ENCODE results near the gene STK36. TPM values are rescaled to one million over a fixed set of nuclear protein-coding genes. Genes with fewer than 3 reads are reported as not detected.

STK36 gene
- 10 to 100 TPM; 13.5 to 37.4 TPM for total RNA-seq

DNA sequence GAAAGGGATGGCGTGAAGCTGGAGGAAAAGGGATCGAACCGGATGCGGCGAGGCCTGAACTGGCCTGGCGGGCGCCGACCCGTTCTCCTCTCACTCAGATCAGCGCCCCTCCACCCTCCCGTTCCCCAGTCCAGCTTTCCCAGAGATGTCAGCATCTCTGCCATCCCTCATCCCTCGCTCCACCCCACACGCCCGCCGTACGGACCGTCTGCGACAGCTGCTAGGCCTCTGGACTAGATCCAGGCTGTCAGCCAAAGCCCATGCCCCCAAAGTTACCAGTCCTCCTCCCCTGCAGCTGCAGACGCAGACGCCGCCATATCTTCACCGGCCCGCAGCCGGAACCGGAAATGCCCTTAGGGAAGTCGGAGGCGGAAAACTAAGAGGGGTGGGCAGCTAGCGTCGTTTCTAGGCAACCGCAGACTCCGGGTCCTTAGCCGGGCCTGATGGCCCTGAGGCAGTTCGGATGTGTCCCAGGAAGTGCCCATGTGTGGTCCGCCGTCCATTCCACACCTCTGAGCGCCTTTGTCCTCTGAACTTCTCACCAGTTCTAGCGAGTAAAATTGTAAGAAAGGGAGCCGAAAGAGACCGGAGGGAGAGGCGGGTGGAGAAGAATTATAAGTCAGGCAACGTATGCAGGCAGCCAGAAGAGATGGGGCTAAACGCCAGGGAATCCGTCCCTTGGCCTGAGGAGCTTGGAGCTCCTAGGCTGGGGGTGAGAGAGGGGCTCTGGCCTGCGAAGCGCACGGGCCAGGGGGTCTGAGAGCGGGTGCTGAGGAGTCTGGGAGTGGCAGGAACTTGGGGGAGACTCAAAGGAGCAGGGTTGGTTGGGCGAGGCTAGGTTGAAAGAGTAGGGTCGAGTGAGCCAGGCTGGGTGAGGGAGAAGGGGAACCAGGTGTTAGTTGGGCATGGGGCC, at the start of gene STK36, which contains the start of gene RNF25:
TSS of gene STK36 (plus strand) at position 433 of the 913 bp plus-strand sequence. CDS start 744 bp downstream, outside the sequence.
TSS of gene RNF25 (minus strand) at position 349 of the 913 bp plus-strand sequence. CDS start at position 317, 32 bp downstream.
- Mint-ChIP-seq H3K36me3 (no peaks in the 10 kb centered on the region), H3K4me1 (ENCODE audit: low read depth in 2 of 2) (peaks cover 18 to 19% of the 10 kb centered on the region in 2 donors), H3K4me3 (peak within 1 kb of the TSS; percentile 96)

DNA sequence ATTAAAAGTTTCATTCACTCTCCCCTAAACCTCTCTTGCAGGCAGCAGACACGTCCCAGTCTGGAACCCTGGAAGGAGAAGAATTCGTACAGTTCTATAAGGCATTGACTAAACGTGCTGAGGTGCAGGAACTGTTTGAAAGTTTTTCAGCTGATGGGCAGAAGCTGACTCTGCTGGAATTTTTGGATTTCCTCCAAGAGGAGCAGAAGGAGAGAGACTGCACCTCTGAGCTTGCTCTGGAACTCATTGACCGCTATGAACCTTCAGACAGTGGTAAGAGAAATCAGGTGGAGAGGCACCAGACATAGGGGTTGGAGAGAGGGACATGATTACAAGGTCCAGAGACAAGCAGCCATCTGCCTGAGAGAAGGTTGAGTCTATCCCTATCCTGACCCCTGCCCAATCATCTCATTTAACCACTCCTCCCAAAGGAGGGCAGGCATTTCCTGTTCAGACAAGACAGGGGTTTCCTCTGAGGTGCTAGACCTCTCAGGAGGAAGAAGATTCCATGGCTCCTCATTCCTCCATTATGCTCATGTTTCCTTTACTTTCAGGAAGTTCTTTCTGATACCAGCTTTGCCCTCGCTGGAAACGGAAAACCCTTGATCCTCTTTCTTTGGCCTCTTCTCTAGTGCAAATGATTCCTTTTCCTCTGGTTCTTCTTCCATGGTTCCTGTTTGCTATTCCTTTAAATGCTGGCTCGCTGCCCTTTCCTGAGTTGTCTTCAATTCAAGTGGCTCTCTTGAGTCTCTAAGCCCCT, 49.1 kb upstream of the STK36 start:
- peak in 1 of 2 donors; percentile 40 for ATAC-seq
- no peaks in the 10 kb centered on the region for H3K9me3 Mint-ChIP-seq
- H3K27me3 Mint-ChIP-seq, result no peaks in the 10 kb centered on the region

More for the DNA sequence above, at the start of gene STK36, which contains the start of gene RNF25:
- Mint-ChIP-seq H3K27ac (peak within 1 kb of the TSS; percentile 95 to 99), H3K27me3 (no peaks in the 10 kb centered on the region), H3K9me3 (no peaks in the 10 kb centered on the region)
- ATAC-seq, result peak; percentile 97
- DNase-seq (ENCODE audit: low spot score), result peak; percentile 87

GRCh38 chr2:218623366-218623705, 48.5 kb upstream of the STK36 start:
- H3K27ac Mint-ChIP-seq, result no peak overlapping the region
- no peaks in the 10 kb centered on the region for H3K36me3 Mint-ChIP-seq
- H3K4me3 Mint-ChIP-seq, result no peak overlapping the region
- DNase-seq (ENCODE audit: low spot score), result no peak
- no peaks in the 10 kb centered on the region for H3K27me3 Mint-ChIP-seq
- ATAC-seq, result no peak
- no peaks in the 10 kb centered on the region for H3K4me1 Mint-ChIP-seq (ENCODE audit: low read depth in 2 of 2)
- no peaks in the 10 kb centered on the region for H3K9me3 Mint-ChIP-seq

More for the DNA sequence above, 49.1 kb upstream of the STK36 start:
- Mint-ChIP-seq H3K4me3 (no peak overlapping the region), H3K27ac (no peak overlapping the region), H3K36me3 (no peaks in the 10 kb centered on the region), H3K4me1 (ENCODE audit: low read depth in 2 of 2) (no peaks in the 10 kb centered on the region)
- no peak for DNase-seq (ENCODE audit: low spot score)

DNA sequence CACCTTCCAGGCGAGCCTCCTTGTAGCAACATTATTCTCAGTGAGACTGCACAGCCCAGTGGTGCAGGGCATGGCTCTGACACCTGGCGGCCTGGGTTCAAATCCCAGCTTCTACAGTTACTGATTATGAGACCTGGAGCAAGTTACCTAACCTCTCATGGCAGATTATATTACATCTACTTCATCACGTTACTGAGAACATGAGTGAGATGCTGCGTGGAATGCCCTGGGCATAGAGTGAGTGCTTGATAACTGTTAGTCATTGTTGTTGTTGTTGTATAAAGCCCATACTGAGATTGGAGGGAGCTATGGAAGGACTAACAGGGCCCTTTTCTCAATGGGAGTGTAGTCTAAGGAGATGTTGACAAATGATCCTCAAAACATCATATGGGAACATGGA, 45.5 kb upstream of the STK36 start:
- peak in 1 of 2 donors; percentile 36 for ATAC-seq
- Mint-ChIP-seq H3K9me3 (no peaks in the 10 kb centered on the region), H3K36me3 (no peaks in the 10 kb centered on the region), H3K4me1 (ENCODE audit: low read depth in 2 of 2) (no peaks in the 10 kb centered on the region), H3K27me3 (no peaks in the 10 kb centered on the region), H3K27ac (no peak overlapping the region), H3K4me3 (no peak overlapping the region)
- DNase-seq (ENCODE audit: low spot score), result no peak

DNA sequence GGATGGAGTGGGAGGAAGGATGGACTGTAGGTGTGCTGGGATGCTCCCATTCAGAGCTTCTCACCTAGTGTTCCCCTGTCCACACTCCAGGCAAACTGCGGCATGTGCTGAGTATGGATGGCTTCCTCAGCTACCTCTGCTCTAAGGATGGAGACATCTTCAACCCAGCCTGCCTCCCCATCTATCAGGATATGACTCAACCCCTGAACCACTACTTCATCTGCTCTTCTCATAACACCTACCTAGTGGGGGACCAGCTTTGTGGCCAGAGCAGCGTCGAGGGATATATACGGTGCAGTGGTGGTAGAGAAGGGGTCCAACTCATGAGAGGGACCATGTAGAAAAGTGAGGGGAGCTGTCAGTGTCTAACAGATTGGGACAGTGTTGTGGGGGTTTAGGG, 43.9 kb upstream of the STK36 start:
- DNase-seq (ENCODE audit: low spot score), result no peak
- Mint-ChIP-seq H3K4me1 (ENCODE audit: low read depth in 2 of 2) (no peaks in the 10 kb centered on the region), H3K9me3 (no peaks in the 10 kb centered on the region), H3K36me3 (no peaks in the 10 kb centered on the region), H3K27ac (no peak overlapping the region), H3K4me3 (no peak overlapping the region), H3K27me3 (no peaks in the 10 kb centered on the region)
- peak in 1 of 2 donors; percentile 73 for ATAC-seq

DNA sequence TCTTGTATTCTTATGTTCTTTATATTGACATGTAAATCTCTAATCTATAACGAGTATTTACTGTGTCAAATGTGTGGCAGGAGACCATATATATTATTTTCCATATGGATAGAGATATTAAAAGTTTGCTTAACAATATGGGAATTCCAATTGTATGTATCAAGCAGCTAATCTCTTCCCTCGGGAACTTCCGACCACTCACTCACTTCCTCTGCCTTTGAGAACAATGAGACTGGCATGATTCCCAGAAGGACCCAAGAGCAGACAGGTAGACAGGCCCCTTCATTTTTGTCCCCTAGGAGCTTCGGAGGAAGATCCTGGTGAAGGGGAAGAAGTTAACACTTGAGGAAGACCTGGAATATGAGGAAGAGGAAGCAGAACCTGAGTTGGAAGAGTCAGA, 40.0 kb upstream of the STK36 start:
- Mint-ChIP-seq H3K4me1 (ENCODE audit: low read depth in 2 of 2) (no peaks in the 10 kb centered on the region), H3K27ac (no peak overlapping the region), H3K27me3 (no peaks in the 10 kb centered on the region), H3K4me3 (no peak overlapping the region), H3K9me3 (no peaks in the 10 kb centered on the region), H3K36me3 (peaks cover 3% of the 10 kb centered on the region)
- DNase-seq (ENCODE audit: low spot score), result no peak
- ATAC-seq, result no peak

- no peaks in the 10 kb centered on the region for H3K9me3 Mint-ChIP-seq
- no peaks in the 10 kb centered on the region for H3K4me1 Mint-ChIP-seq (ENCODE audit: low read depth in 2 of 2)
- no peak overlapping the region for H3K27ac Mint-ChIP-seq
- ATAC-seq (no peak), DNase-seq (ENCODE audit: low spot score) (no peak)
- no peak overlapping the region for H3K4me3 Mint-ChIP-seq
- peaks cover 14% of the 10 kb centered on the region for H3K36me3 Mint-ChIP-seq
- H3K27me3 Mint-ChIP-seq, result no peaks in the 10 kb centered on the region
Observed at GRCh38 chr2:218635719-218636118, 36.2 kb upstream of the STK36 start.

- no peaks in the 10 kb centered on the region for H3K4me1 Mint-ChIP-seq (ENCODE audit: low read depth in 2 of 2)
- peaks cover 14% of the 10 kb centered on the region for H3K36me3 Mint-ChIP-seq
- no peak for DNase-seq (ENCODE audit: low spot score)
- no peak overlapping the region for H3K4me3 Mint-ChIP-seq
- no peaks in the 10 kb centered on the region for H3K9me3 Mint-ChIP-seq
- no peak for ATAC-seq
- H3K27me3 Mint-ChIP-seq, result no peaks in the 10 kb centered on the region
- H3K27ac Mint-ChIP-seq, result no peak overlapping the region
Observed at GRCh38 chr2:218638372-218638771, 33.5 kb upstream of the STK36 start.

- Mint-ChIP-seq H3K27me3 (no peaks in the 10 kb centered on the region), H3K27ac (no peak overlapping the region), H3K4me1 (ENCODE audit: low read depth in 2 of 2) (no peaks in the 10 kb centered on the region), H3K36me3 (peaks cover 8% of the 10 kb centered on the region), H3K9me3 (no peaks in the 10 kb centered on the region), H3K4me3 (no peak overlapping the region)
- ATAC-seq (no peak), DNase-seq (ENCODE audit: low spot score) (no peak)
Observed at GRCh38 chr2:218642121-218642656, 29.7 kb upstream of the STK36 start.

DNA sequence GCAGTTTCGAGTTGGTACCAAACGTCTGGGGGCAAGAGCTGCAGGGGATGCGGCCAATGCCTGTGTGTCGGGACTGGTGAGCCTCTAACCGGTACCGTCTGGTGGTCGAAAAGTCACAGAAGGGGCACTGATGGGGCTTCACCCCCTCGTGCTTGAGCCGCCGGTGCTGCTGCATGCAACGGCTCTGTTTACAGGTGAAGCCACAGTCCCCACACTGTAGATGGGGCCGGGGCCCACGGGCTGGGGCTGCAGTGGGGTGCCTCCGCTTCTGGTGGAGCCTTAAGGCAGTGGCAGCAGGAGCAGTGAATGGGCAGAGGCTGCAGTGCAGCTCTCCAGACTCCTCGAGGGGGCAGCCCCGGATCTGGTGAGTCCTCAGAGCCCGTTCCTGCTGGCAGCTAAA, 29.1 kb upstream of the STK36 start:
- ATAC-seq (peak in 1 of 2 donors; percentile 34), DNase-seq (ENCODE audit: low spot score) (no peak)
- Mint-ChIP-seq H3K27me3 (no peaks in the 10 kb centered on the region), H3K9me3 (no peaks in the 10 kb centered on the region), H3K36me3 (peaks cover 5% of the 10 kb centered on the region), H3K4me1 (ENCODE audit: low read depth in 2 of 2) (no peaks in the 10 kb centered on the region), H3K27ac (no peak overlapping the region), H3K4me3 (no peak overlapping the region)

DNA sequence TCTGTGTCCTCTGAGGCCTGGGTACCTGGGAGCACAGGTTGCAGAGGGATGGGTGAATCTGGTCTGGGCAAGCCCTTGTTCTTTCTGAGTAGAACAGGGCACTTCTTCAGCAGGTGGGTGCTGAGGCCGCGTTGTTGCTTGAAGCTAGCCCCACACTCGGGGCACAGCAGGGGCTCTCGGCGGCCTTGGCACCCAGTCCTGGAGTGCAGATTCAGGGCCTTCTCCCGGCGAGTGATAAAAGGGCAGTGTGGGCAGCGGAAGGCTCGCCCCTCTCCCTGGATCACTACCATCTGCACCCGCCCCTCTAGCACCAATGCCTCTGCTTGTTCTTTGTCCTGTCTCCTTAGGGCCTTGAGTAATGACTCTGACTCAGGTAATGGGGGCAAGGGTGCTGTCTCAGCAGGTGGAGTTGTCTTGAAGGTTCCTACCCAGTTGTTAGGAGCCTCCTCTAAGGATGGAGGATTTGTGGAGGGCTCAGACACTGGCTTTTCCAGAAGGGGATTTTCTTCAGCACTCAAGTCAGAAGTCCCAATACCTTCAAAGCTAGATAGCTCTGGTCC, 28.1 kb upstream of the STK36 start:
- DNase-seq (ENCODE audit: low spot score) (no peak), ATAC-seq (no peak)
- H3K27ac Mint-ChIP-seq, result no peak overlapping the region
- peaks cover 7% of the 10 kb centered on the region for H3K36me3 Mint-ChIP-seq
- H3K27me3 Mint-ChIP-seq, result no peaks in the 10 kb centered on the region
- H3K4me3 Mint-ChIP-seq, result no peak overlapping the region
- H3K9me3 Mint-ChIP-seq, result no peaks in the 10 kb centered on the region
- H3K4me1 Mint-ChIP-seq (ENCODE audit: low read depth in 2 of 2), result peaks cover 0 to 4% of the 10 kb centered on the region in 2 donors

GRCh38 chr2:218644721-218645120, 27.2 kb upstream of the STK36 start:
- ATAC-seq (no peak), DNase-seq (ENCODE audit: low spot score) (no peak)
- Mint-ChIP-seq H3K36me3 (peaks cover 7% of the 10 kb centered on the region), H3K4me3 (no peak overlapping the region), H3K27me3 (no peaks in the 10 kb centered on the region), H3K9me3 (no peaks in the 10 kb centered on the region), H3K4me1 (ENCODE audit: low read depth in 2 of 2) (peaks cover 0 to 4% of the 10 kb centered on the region in 2 donors), H3K27ac (no peak overlapping the region)

DNA sequence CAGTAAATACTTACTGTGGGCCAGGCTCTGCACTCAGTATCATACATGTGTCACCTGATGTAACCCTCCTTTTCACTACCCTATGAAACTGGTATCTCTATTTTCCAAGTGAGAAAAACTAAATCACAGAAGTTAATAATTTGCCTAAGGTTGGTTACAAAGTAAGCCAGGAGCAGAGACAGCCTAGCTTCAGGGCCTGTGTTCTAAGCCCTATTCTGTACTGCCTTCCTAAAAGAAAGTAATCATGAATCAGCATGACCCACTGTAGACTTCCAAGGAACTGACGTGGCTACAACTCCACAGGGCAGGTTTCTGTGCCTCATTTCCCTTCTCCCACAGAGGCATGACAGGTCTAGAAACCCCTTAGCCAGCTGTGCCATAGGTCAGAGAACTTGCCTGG, 26.8 kb upstream of the STK36 start:
- Mint-ChIP-seq H3K36me3 (peaks cover 7% of the 10 kb centered on the region), H3K27ac (no peak overlapping the region), H3K4me1 (ENCODE audit: low read depth in 2 of 2) (peaks cover 0 to 4% of the 10 kb centered on the region in 2 donors), H3K27me3 (no peaks in the 10 kb centered on the region), H3K4me3 (no peak overlapping the region), H3K9me3 (no peaks in the 10 kb centered on the region)
- ATAC-seq, result no peak
- DNase-seq (ENCODE audit: low spot score), result no peak

All from natural killer cell treated with Interleukin-12 subunit alpha and Interleukin-12 subunit beta and Interleukin-15 and Interleukin-18, amount 100 ng/mL, for 72 hours (primary cell).